Body of pancreas (tissue), 4 donors: ENCODE measurements around the gene SMARCA4. TPM values are rescaled to one million over a fixed set of nuclear protein-coding genes. Genes with fewer than 3 reads are reported as not detected.

ENCODE experiments used
- ATAC-seq: fragments of 150-250 bp; one replicate; pipeline ENCODE4 v1.9.1; 2016
- DNase-seq, 4 donors: peaks; one replicate each; pipeline ENCODE4 v3.0.0-alpha.2; 2019
- H3K27ac ChIP-seq, 4 donors: fragments of 200-600 bp; sonication (generic); 1 replicate in 3 of 4; 2 replicates in 1 of 4; pipeline versions ENCODE4 v1.5.1 to v1.6.1; 2016 to 2019; ENCODE audit warnings: mild to moderate bottlenecking in 1 of 4, mixed read lengths in 1 of 4, moderate library complexity in 1 of 4
- H3K27me3 ChIP-seq, 2 donors: fragments of 200-600 bp; sonication (generic); one replicate each; pipeline ENCODE4 v1.6.0; 2016; ENCODE audit warnings: mild to moderate bottlenecking in 1 of 2
- H3K36me3 ChIP-seq, 2 donors: fragments of 200-600 bp; sonication (generic); replicated peaks in 1 of 2; 2 replicates each; pipeline ENCODE4 v1.5.1; 2016; ENCODE audit warnings: low read depth in 2 of 2; ENCODE audit not compliant: insufficient read depth in 1 of 2
- H3K4me1 ChIP-seq: fragments of 200-600 bp; sonication (generic); one replicate; pipeline ENCODE4 v1.6.0; 2016
- H3K4me3 ChIP-seq, 2 donors: fragments of 200-600 bp; sonication (generic); 1 replicate in 1 of 2; 2 replicates in 1 of 2; pipeline ENCODE4 v1.5.1; 2016 to 2019
- H3K9me3 ChIP-seq, 3 donors: fragments of 200-600 bp; sonication (generic); 1 replicate in 2 of 3; 2 replicates in 1 of 3; pipeline ENCODE4 v1.5.1; 2016
- CTCF ChIP-seq, 7 experiments: fragments of 450-650 bp in 4 of 7; fragments of 200-600 bp in 3 of 7; sonication (generic) in 3 of 7; IDR thresholded peaks; one replicate each; pipeline ENCODE4 v1.5.1; 2016 to 2019; ENCODE audit warnings: antibody characterized with exemption in 7 of 7
- POLR2A ChIP-seq, 3 donors: fragments of 450-650 bp; IDR thresholded peaks; one replicate each; pipeline ENCODE4 v1.6.1; 2016; ENCODE audit warnings: antibody characterized with exemption in 3 of 3, mild to moderate bottlenecking in 2 of 3
- WGBS, 2 donors: methylation state at CpG; one replicate each; pipeline ENCODE4 v1.1.5; 2017; 5-methylcytosine and 5-hydroxymethylcytosine counted together
- intact Hi-C: fragments of 100-400 bp; cut with DNase I; formaldehyde crosslinking; loops from one replicate; pipeline ENCODE4 v1.15.1; 2023
- total RNA-seq, 2 donors: library from RNA; depleted of rRNA; stranded (reverse); fragments of >200 nt; gene quantifications; one replicate each; pipeline ENCODE4 v1.1.0, GENCODE V29; 2016

The SMARCA4 gene
- total RNA-seq, 2 donors from 2014 or later, result 56.3 to 120 TPM

GRCh38 chr19:10968527-10969135 is 7.8 kb downstream of the SMARCA4 start:
- Histone ChIP-seq H3K27me3 (no peaks in the 10 kb centered on the region), H3K4me3 (no peak overlapping the region), H3K27ac (no peak overlapping the region), H3K9me3 (no peaks in the 10 kb centered on the region), H3K36me3 (no peaks in the 10 kb centered on the region), H3K4me1 (peaks cover 8% of the 10 kb centered on the region)
- 72 to 78% methylated on average over 8 to 10 of the region's 10 CpGs for WGBS, 2 donors
- TF ChIP-seq CTCF (IDR thresholded peaks at IDR 0.05) (peak in 1 of 7 experiments; percentile 9), POLR2A (IDR thresholded peaks at IDR 0.05) (no peak)
- ATAC-seq, result no peak
- intact Hi-C loops, result no loop called here
- no peak for DNase-seq

GRCh38 chr19:10971107-10971726 is 10.4 kb downstream of the SMARCA4 start:
- Histone ChIP-seq H3K27me3 (no peaks in the 10 kb centered on the region), H3K4me3 (no peak overlapping the region), H3K9me3 (no peaks in the 10 kb centered on the region), H3K4me1 (peaks cover 18% of the 10 kb centered on the region), H3K27ac (no peak overlapping the region), H3K36me3 (no peaks in the 10 kb centered on the region)
- DNase-seq, result no peak
- ATAC-seq, result no peak
- intact Hi-C loops, result no loop called here
- TF ChIP-seq CTCF (IDR thresholded peaks at IDR 0.05) (no peak), POLR2A (IDR thresholded peaks at IDR 0.05) (no peak)
- 86 to 94% methylated on average over 8 of the region's 8 CpGs for WGBS, 2 donors

- Histone ChIP-seq H3K27ac (peak overlapping the region in 2 of 4 donors; percentile 26 to 48), H3K9me3 (no peaks in the 10 kb centered on the region), H3K27me3 (no peaks in the 10 kb centered on the region), H3K36me3 (no peaks in the 10 kb centered on the region), H3K4me3 (no peak overlapping the region), H3K4me1 (peaks cover 26% of the 10 kb centered on the region)
- 70 to 74% methylated on average over 19 of the region's 19 CpGs for WGBS, 2 donors
- intact Hi-C loops, result no loop called here
- DNase-seq, result peak in 3 of 4 donors; percentile 30 to 44 (median 36)
- TF ChIP-seq POLR2A (IDR thresholded peaks at IDR 0.05), result no peak
- TF ChIP-seq CTCF (IDR thresholded peaks at IDR 0.05), result no peak
- peak; percentile 47 for ATAC-seq
Measured at GRCh38 chr19:10975374-10976130, 14.7 kb downstream of the SMARCA4 start.

GRCh38 chr19:10976131-10976892 is 15.5 kb downstream of the SMARCA4 start:
- no peak for ATAC-seq
- Histone ChIP-seq H3K9me3 (no peaks in the 10 kb centered on the region), H3K4me1 (peaks cover 26% of the 10 kb centered on the region), H3K27me3 (no peaks in the 10 kb centered on the region), H3K27ac (peak overlapping the region in 2 of 4 donors; percentile 26 to 48), H3K4me3 (no peak overlapping the region), H3K36me3 (no peaks in the 10 kb centered on the region)
- 72 to 82% methylated on average over 17 to 18 of the region's 19 CpGs for WGBS, 2 donors
- intact Hi-C loops, result no loop called here
- no peak for TF ChIP-seq CTCF (IDR thresholded peaks at IDR 0.05)
- no peak for TF ChIP-seq POLR2A (IDR thresholded peaks at IDR 0.05)
- no peak for DNase-seq
